ENCODE measurements around the gene HIP1R.

HIP1R gene

DNA sequence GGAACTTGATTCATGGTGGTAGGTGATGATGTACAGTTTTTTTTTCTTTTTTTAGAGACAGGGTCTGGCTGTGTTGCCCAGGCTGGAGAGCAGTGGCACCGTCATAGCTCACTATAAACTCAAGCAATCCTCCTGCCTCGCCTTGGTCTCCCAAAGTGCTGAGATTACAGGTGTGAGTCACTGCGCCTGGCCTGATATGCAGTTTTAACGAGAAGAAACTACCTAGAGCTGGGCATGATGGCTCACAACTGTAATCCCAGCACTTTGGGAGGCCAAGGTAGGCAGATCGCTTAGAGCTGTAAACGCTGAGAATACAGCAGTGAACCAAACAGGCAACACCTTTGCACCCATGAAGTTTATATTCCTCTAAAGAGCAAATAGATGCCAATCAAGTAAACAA lies 73.7 kb downstream of the HIP1R start:
- no peak overlapping the region for H3K4me3 ChIP-seq (ENCODE audit: low read length)
- DNase-seq (ENCODE audit: low read depth, low spot score) = no peak

DNA sequence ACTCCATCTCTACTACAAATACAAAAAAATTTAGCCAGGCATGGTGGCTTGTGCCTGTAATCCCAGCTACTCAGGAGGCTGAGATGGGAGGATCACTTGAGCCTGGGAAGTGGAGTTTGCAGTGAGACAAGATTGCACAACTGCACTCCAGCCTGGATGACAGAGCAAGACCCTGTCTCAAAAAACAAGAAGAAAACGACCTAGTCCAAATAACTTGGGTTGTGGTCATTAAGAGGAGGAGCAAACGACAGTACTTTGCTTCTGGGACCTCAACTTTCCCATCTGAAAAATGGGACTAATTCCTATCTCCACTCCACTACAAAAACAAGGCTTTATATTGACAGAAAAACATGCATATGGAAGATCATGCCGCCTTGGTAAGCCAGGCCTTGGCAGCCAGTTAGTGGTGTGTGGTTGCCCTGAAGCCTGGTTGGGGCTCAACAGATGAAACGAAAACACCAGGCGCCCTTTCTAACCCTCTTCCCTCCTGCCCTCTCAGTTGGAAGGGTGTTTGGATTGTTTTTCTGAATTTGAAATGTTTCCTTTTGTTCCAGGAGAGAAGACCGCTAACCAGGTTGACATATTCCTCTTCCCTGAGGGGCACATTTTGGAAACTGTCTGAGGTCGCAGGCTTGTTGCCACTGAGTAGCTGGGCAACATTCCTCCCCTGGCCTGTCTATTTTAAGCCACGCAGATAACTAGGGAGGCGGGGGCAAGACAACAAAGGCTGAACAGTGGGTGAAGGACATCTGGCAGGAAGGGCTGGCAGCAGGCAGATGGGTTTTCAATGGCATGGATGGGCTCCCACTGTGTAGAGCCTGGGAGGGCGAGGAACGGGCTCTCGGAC lies 74.4 kb downstream of the HIP1R start:
- H3K4me3 ChIP-seq (ENCODE audit: low read length) = no peak overlapping the region
- DNase-seq (ENCODE audit: low read depth, low spot score) = no peak

Measured in Jurkat, Clone E6-1 (cell line).